HepG2 (cell line): ENCODE measurements around the gene MYBL2. TPM values are rescaled to one million over a fixed set of nuclear protein-coding genes. Genes with fewer than 3 reads are reported as not detected.

Experiments
- ATAC-seq: fragments of 200-7000 bp; cut with Tn5 transposase; 3 replicates; pipeline ENCODE4 v1.9.1; 2020; ENCODE audit warnings: mild to moderate bottlenecking, moderate library complexity
- BruUV-seq: library from RNA; stranded (reverse); fragments of 400-500 nt; replicated peaks from 2 replicates; lab custom pipeline; 2021; lab: Mats Ljungman, UMichigan
- CTCF ChIA-PET: fragments of 300-600 bp; formaldehyde crosslinking; extraction: SDS; loops from one replicate; lab custom pipeline; 2021; ENCODE audit warnings: low total read pairs, inconsistent platforms, low intra/inter-chr PET ratio; lab: Yijun Ruan, JAX
- POLR2A ChIA-PET: fragments of 350-600 bp; sonication (Branson Sonifier 250); formaldehyde crosslinking; loops from one replicate; lab custom pipeline; 2020; ENCODE audit warnings: antibody characterized with exemption, inconsistent platforms; lab: Yijun Ruan, JAX
- DNase-seq: peaks from one replicate; pipeline ENCODE4 v3.0.0-alpha.2; 2015; ENCODE audit warnings: low spot score
- FAIRE-seq: peaks from 3 replicates; lab custom pipeline; 2011; peaks lifted over from hg19 to GRCh38; lab: Jason Lieb, UNC
- H2AFZ ChIP-seq: one replicate; pipeline ENCODE4 v1.6.1; 2011; ENCODE audit warnings: low read length, inconsistent platforms
- H3K27ac ChIP-seq: fragments of 300-600 bp; 3 replicates; pipeline ENCODE4 v1.8.0; 2011; ENCODE audit warnings: mixed run types, mild to moderate bottlenecking, mixed read lengths, low read length, inconsistent platforms; ENCODE audit not compliant: insufficient read depth; ENCODE audit errors: extremely low read length
- H3K27me3 ChIP-seq, 2 experiments: fragments of 200-600 bp in 1 of 2; 2 replicates in 1 of 2; 3 replicates in 1 of 2; pipeline versions ENCODE4 v1.6.0 to v1.8.0; 2011; ENCODE audit warnings: low read length in 2 of 2, mild to moderate bottlenecking in 2 of 2, moderate library complexity in 2 of 2, inconsistent platforms in 1 of 2; ENCODE audit not compliant: insufficient read depth in 2 of 2, control insufficient read depth in 1 of 2
- H3K36me3 ChIP-seq, 2 experiments: fragments of 200-600 bp in 1 of 2; replicated peaks in 1 of 2; 2 replicates in 1 of 2; 3 replicates in 1 of 2; pipeline versions ENCODE4 v1.5.1 to v1.8.0; 2011; ENCODE audit warnings: low read length in 2 of 2, inconsistent platforms in 1 of 2; ENCODE audit not compliant: insufficient read depth in 2 of 2, control insufficient read depth in 1 of 2
- H3K4me1 ChIP-seq: 2 replicates; pipeline ENCODE4 v1.5.1; 2012; ENCODE audit warnings: low read length, inconsistent platforms; ENCODE audit not compliant: insufficient read depth
- H3K4me2 ChIP-seq: 2 replicates; pipeline ENCODE4 v1.6.0; 2011; ENCODE audit warnings: low read depth, low read length, inconsistent platforms
- H3K4me3 ChIP-seq, 3 experiments: fragments of 200-600 bp in 1 of 3; sonication (generic), shearing (Covaris generic) in 1 of 3; replicated peaks in 1 of 3; 2 replicates each; pipeline ENCODE4 v1.5.1; 2011 to 2016; ENCODE audit warnings: low read length in 3 of 3, inconsistent platforms in 2 of 3, low read depth in 2 of 3, mild to moderate bottlenecking in 2 of 3, control low read depth in 1 of 3, mixed read lengths in 1 of 3; ENCODE audit not compliant: insufficient read depth in 1 of 3
- H3K79me2 ChIP-seq: one replicate; pipeline ENCODE4 v1.6.1; 2011; ENCODE audit warnings: low read length, inconsistent platforms; ENCODE audit not compliant: insufficient read depth
- H3K9ac ChIP-seq: 2 replicates; pipeline ENCODE4 v1.6.0; 2011; ENCODE audit warnings: mild to moderate bottlenecking, low read depth, low read length, inconsistent platforms; ENCODE audit not compliant: insufficient read depth
- H3K9me3 ChIP-seq: 2 replicates; pipeline ENCODE4 v1.5.1; 2012; ENCODE audit warnings: mild to moderate bottlenecking, low read length
- H4K20me1 ChIP-seq: 2 replicates; pipeline ENCODE4 v1.6.0; 2011; ENCODE audit warnings: inconsistent platforms, mild to moderate bottlenecking, low read length, moderate library complexity; ENCODE audit not compliant: insufficient read depth
- CEBPB ChIP-seq: IDR thresholded peaks from 2 replicates; pipeline ENCODE4 v1.6.1; 2011; ENCODE audit warnings: low read depth, low read length, improper control_type of control experiment, borderline replicate concordance
- YEATS2 ChIP-seq: sonication (generic); formaldehyde crosslinking; IDR thresholded peaks from 2 replicates; pipeline ENCODE4 v1.4.0; 2020; ENCODE audit warnings: missing genetic modification reagents, borderline replicate concordance
- ZNF337 ChIP-seq: sonication (generic); formaldehyde crosslinking; IDR thresholded peaks from 2 replicates; pipeline ENCODE4 v1.5.1; 2020; ENCODE audit warnings: missing genetic modification reagents, low read depth, mild to moderate bottlenecking, borderline replicate concordance
- WGBS: methylation state at CpG from one replicate; pipeline ENCODE4 v1.1.6; 2017; ENCODE audit warnings: low lambda C conversion rate; 5-methylcytosine and 5-hydroxymethylcytosine counted together
- in situ Hi-C: cut with HindIII; loops from 2 replicates; pipeline ENCODE4 v1.10.0; 2017; ENCODE audit warnings: low pct_unique_long_range_greater_than_20kb; ENCODE audit not compliant: extremely low pct_ligation_motif_present
- intact Hi-C: fragments of 100-400 bp; cut with micrococcal nuclease; formaldehyde crosslinking; loops from one replicate; pipeline ENCODE4 v1.10.0; 2022; ENCODE audit not compliant: unreplicated experiment
- polyA plus RNA-seq, 8 experiments: library from polyadenylated mRNA; depleted of rRNA in 3 of 8; stranded (reverse) in 7 of 8; unstranded in 1 of 8; fragments of >200 nt; fragmentation: Illumina TruSeq in 4 of 8; extraction: Trizol in 4 of 8; gene quantifications; 2 replicates each; pipeline versions ENCODE4 v1.2.1 to v1.2.3, GENCODE V29; 2011 to 2016; ENCODE audit warnings: low read depth in 4 of 8, missing spikeins in 1 of 8, mixed read lengths in 1 of 8; ENCODE audit not compliant: insufficient read depth in 1 of 8
- total RNA-seq, 5 experiments: library from RNA; depleted of rRNA; stranded (reverse); fragments of >200 nt; fragmentation: Illumina TruSeq; extraction: Trizol; gene quantifications; 2 replicates each; pipeline ENCODE4 v1.2.3, GENCODE V29; 2016; ENCODE audit warnings: low read depth in 1 of 5
- TF ChIP-seq, protein P1 (sequence below): sonication (generic); formaldehyde crosslinking; IDR thresholded peaks from 2 replicates; pipeline ENCODE4 v1.5.0; 2020; ENCODE audit warnings: mild to moderate bottlenecking, missing genetic modification reagents
- TF ChIP-seq, protein P2 (sequence below): sonication (generic); formaldehyde crosslinking; IDR thresholded peaks from 2 replicates; pipeline ENCODE4 v1.5.0; 2020; ENCODE audit warnings: missing genetic modification reagents, mild to moderate bottlenecking, borderline replicate concordance
- TF ChIP-seq, protein P3 (sequence below): sonication (generic); formaldehyde crosslinking; IDR thresholded peaks from 2 replicates; pipeline ENCODE4; 2020; ENCODE audit warnings: missing genetic modification reagents, mild to moderate bottlenecking, borderline replicate concordance
- TF ChIP-seq, protein P4 (sequence below): sonication (generic); formaldehyde crosslinking; conservative IDR thresholded peaks from 2 replicates; pipeline ENCODE4 v1.8.0; 2022; ENCODE audit warnings: low read depth, missing genetic modification reagents

The MYBL2 gene
- total and polyA plus RNA-seq, 2 of the 13 experiments (the other 11 are each of a cell fraction or from before 2014, with no cell fraction given) = 11.9 to 66.2 TPM

GRCh38 chr20:43752561-43753301 lies 85.8 kb downstream of the MYBL2 start:
- Histone ChIP-seq H3K9ac (no peak overlapping the region), H3K79me2 (no peaks in the 10 kb centered on the region), H3K4me3 (no peak overlapping the region), H3K9me3 (no peaks in the 10 kb centered on the region), H3K27me3 (peaks cover 3 to 52% of the 10 kb centered on the region in 2 experiments; a peak in 3 of 5 replicates), H4K20me1 (no peaks in the 10 kb centered on the region), H2AFZ (no peak overlapping the region), H3K4me2 (no peak overlapping the region), H3K27ac (no peak overlapping the region), H3K36me3 (no peaks in the 10 kb centered on the region), H3K4me1 (no peaks in the 10 kb centered on the region)
- in situ Hi-C loops (loop anchor here (5.0 kb wide), 1 partner anchor 330 kb away; no protein-coding TSS in a partner anchor), intact Hi-C loops (no loop called here)
- ATAC-seq (no peak), DNase-seq (no peak), FAIRE-seq (no peak)
- POLR2A ChIA-PET = no interaction called here
- BruUV-seq = no TSS peak
- CTCF ChIA-PET = interaction anchor here (1.2 kb wide), 1 partner anchor 341 kb away, joined by 3 read pairs; no protein-coding TSS in a partner anchor
- TF ChIP-seq ZNF337 (CRISPR knock-in tag) = no peak
- 0 out of 2 replicates have a peak, but pooled peaks have one; percentile 17 for TF ChIP-seq CEBPB
- 37% methylated on average over 13 of the region's 13 CpGs for WGBS

- no peak overlapping the region for H3K4me2 ChIP-seq
- BruUV-seq = no TSS peak
- ATAC-seq = no peak
- no peaks in the 10 kb centered on the region for H3K9me3 ChIP-seq
- peak; percentile 37 for FAIRE-seq
- no peak for DNase-seq
- no peaks in the 10 kb centered on the region for H3K36me3 ChIP-seq
- POLR2A ChIA-PET = no interaction called here
- H3K79me2 ChIP-seq = no peaks in the 10 kb centered on the region
- no peaks in the 10 kb centered on the region for H3K4me1 ChIP-seq
- no peak overlapping the region for H3K9ac ChIP-seq
- CTCF ChIA-PET = no interaction called here
- peaks cover 5 to 41% of the 10 kb centered on the region in 2 experiments; a peak in 3 of 5 replicates for H3K27me3 ChIP-seq
- WGBS = 29% methylated on average over 7 of the region's 7 CpGs
- in situ Hi-C loops = no loop called here
- no peak overlapping the region for H3K27ac ChIP-seq
- no peak overlapping the region for H2AFZ ChIP-seq
- H3K4me3 ChIP-seq = no peak overlapping the region
- intact Hi-C loops = no loop called here
- H4K20me1 ChIP-seq = no peaks in the 10 kb centered on the region
- TF ChIP-seq, protein P1, sequence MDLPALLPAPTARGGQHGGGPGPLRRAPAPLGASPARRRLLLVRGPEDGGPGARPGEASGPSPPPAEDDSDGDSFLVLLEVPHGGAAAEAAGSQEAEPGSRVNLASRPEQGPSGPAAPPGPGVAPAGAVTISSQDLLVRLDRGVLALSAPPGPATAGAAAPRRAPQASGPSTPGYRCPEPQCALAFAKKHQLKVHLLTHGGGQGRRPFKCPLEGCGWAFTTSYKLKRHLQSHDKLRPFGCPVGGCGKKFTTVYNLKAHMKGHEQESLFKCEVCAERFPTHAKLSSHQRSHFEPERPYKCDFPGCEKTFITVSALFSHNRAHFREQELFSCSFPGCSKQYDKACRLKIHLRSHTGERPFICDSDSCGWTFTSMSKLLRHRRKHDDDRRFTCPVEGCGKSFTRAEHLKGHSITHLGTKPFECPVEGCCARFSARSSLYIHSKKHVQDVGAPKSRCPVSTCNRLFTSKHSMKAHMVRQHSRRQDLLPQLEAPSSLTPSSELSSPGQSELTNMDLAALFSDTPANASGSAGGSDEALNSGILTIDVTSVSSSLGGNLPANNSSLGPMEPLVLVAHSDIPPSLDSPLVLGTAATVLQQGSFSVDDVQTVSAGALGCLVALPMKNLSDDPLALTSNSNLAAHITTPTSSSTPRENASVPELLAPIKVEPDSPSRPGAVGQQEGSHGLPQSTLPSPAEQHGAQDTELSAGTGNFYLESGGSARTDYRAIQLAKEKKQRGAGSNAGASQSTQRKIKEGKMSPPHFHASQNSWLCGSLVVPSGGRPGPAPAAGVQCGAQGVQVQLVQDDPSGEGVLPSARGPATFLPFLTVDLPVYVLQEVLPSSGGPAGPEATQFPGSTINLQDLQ (CRISPR knock-in tag) = no peak
- TF ChIP-seq, protein P2, sequence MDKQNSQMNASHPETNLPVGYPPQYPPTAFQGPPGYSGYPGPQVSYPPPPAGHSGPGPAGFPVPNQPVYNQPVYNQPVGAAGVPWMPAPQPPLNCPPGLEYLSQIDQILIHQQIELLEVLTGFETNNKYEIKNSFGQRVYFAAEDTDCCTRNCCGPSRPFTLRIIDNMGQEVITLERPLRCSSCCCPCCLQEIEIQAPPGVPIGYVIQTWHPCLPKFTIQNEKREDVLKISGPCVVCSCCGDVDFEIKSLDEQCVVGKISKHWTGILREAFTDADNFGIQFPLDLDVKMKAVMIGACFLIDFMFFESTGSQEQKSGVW (CRISPR knock-in tag) = no peak
- TF ChIP-seq, protein P3, sequence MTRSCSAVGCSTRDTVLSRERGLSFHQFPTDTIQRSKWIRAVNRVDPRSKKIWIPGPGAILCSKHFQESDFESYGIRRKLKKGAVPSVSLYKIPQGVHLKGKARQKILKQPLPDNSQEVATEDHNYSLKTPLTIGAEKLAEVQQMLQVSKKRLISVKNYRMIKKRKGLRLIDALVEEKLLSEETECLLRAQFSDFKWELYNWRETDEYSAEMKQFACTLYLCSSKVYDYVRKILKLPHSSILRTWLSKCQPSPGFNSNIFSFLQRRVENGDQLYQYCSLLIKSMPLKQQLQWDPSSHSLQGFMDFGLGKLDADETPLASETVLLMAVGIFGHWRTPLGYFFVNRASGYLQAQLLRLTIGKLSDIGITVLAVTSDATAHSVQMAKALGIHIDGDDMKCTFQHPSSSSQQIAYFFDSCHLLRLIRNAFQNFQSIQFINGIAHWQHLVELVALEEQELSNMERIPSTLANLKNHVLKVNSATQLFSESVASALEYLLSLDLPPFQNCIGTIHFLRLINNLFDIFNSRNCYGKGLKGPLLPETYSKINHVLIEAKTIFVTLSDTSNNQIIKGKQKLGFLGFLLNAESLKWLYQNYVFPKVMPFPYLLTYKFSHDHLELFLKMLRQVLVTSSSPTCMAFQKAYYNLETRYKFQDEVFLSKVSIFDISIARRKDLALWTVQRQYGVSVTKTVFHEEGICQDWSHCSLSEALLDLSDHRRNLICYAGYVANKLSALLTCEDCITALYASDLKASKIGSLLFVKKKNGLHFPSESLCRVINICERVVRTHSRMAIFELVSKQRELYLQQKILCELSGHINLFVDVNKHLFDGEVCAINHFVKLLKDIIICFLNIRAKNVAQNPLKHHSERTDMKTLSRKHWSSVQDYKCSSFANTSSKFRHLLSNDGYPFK (CRISPR knock-in tag) = no peak
- TF ChIP-seq, protein P4, sequence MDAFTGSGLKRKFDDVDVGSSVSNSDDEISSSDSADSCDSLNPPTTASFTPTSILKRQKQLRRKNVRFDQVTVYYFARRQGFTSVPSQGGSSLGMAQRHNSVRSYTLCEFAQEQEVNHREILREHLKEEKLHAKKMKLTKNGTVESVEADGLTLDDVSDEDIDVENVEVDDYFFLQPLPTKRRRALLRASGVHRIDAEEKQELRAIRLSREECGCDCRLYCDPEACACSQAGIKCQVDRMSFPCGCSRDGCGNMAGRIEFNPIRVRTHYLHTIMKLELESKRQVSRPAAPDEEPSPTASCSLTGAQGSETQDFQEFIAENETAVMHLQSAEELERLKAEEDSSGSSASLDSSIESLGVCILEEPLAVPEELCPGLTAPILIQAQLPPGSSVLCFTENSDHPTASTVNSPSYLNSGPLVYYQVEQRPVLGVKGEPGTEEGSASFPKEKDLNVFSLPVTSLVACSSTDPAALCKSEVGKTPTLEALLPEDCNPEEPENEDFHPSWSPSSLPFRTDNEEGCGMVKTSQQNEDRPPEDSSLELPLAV = no peak
- no peak for TF ChIP-seq YEATS2 (CRISPR knock-in tag)
These were observed 88.5 kb downstream of the MYBL2 start for GRCh38 chr20:43755390-43755789.
